T-helper 2 cell treated with Interferon-gamma antibody and Interleukin-4, amounts not matched to agents 5 μg/mL and 100 μg/mL, for 36 hours (primary cell): ENCODE data around the gene MYOC.
"Not testable (repeated sequence)": the region's sequence is repeated elsewhere in the genome, so short reads cannot be mapped to it uniquely, and the experiment has no call there.

Experiments
- DNase-seq: peaks from one replicate; pipeline ENCODE4 v3.0.0; 2021; ENCODE audit warnings: low spot score
- H3K27ac Mint-ChIP-seq: one replicate; pipeline ENCODE4 v1.8.0; 2021; ENCODE audit warnings: mild to moderate bottlenecking, mixed read lengths
- H3K27me3 Mint-ChIP-seq: one replicate; pipeline ENCODE4 v1.8.0; 2021; ENCODE audit warnings: low read depth, mixed read lengths
- H3K36me3 Mint-ChIP-seq: one replicate; pipeline ENCODE4 v1.8.0; 2021; ENCODE audit warnings: low read depth, mixed read lengths
- H3K4me1 Mint-ChIP-seq: one replicate; pipeline ENCODE4 v1.8.0; 2021; ENCODE audit warnings: low read depth, mixed read lengths
- H3K4me3 Mint-ChIP-seq: one replicate; pipeline ENCODE4 v1.8.0; 2022; ENCODE audit warnings: mild to moderate bottlenecking, moderate library complexity, mixed read lengths
- H3K9me3 Mint-ChIP-seq: one replicate; pipeline ENCODE4 v1.8.0; 2021; ENCODE audit warnings: mixed read lengths

Gene MYOC

DNA sequence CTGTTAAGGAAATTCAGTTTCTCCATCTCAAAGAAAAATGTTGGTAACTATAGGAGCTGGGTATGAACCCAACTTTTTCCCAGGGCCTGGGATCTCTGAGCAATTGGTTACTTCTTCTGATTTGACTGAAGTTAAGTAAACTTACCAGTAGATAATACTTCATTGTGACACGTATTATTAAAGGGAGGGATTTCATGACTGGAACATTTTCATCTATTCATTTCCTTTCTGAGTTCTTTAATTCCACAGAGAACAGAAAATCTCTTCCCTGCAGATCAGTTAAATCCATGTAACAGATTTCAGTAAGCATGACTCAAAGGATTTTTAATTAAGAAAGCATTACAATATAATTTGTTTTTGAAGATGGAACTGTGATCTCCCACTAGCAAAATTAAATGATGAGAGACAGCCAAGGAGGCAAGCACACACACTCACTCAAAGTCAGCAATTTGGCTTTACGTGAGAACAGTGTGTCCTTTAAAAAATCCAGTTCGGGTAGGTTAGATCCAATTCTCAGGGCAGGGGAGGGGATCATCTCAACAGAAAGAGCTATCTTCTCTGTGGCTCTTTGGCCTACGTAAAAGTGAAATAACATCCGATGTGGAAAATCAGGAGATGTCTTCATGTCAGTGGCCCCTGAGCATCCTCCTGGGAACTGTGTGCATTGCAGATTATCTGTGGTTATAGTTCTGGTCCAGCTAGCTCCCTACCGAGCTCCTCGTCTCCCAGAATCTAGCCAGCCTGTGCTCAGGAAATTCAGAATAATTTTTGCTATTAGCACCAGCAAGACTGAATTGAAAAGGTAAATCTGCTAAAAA is 10.8 kb upstream of the MYOC start:
- Mint-ChIP-seq H3K4me3 (no peak overlapping the region), H3K27me3 (peaks cover 11% of the 10 kb centered on the region), H3K9me3 (no peaks in the 10 kb centered on the region), H3K36me3 (no peaks in the 10 kb centered on the region), H3K27ac (no peak overlapping the region), H3K4me1 (no peaks in the 10 kb centered on the region)
- DNase-seq: no peak

DNA sequence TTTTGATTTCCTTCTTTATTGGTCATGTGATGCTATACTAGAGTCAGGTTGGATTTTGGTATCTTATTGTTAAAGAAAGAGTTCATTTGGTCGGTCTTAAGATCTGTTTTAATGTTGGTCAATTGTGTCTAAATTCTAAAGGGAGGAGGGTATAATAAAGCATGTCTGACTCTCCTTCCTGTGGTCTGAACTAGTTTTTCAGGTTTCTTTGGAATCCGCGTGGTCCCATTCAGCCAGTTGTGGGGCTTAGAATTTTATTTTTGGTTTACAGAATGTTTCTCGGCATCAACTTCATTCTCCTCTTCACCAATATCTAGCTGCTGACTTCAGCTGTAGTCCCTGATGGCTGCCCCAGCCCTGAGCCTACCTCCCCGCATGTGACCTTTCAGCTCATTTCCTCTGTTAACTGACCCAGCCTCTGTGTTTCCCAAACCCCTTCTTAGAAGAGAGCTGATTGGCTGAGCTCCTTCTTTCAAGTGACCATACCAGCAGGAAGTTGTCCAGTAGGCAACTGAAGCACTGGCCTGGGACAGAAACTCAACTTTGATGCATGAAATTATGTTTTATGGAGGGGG is 8.7 kb upstream of the MYOC start:
- H3K36me3 Mint-ChIP-seq: no peaks in the 10 kb centered on the region
- no peaks in the 10 kb centered on the region for H3K4me1 Mint-ChIP-seq
- no peak for DNase-seq
- H3K27ac Mint-ChIP-seq: no peak overlapping the region
- H3K9me3 Mint-ChIP-seq: no peaks in the 10 kb centered on the region
- peaks cover 10% of the 10 kb centered on the region for H3K27me3 Mint-ChIP-seq
- no peak overlapping the region for H3K4me3 Mint-ChIP-seq

DNA sequence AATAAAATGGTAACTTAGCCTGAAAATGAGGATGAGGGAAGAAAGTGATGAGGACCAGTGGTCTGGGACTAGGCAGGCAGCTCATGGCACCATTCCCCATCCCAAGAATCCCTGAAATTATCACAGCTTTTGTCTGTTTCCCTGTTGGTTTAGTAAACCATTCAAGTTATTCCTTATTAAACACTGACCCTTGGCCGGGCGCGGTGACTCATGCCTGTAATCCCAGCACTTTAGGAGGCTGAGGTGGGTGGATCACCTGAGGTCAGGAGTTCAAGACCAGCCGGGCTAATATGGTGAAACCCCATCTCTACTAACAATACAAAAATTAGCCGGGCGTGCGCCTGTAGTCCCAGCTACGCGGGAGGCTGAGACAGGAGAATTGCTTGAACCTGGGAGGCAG is 3.7 kb upstream of the MYOC start:
- DNase-seq, H3K36me3 Mint-ChIP-seq, H3K4me1 Mint-ChIP-seq, H3K9me3 Mint-ChIP-seq, H3K4me3 Mint-ChIP-seq, H3K27ac Mint-ChIP-seq: not testable (repeated sequence)
- H3K27me3 Mint-ChIP-seq: peaks cover 13% of the 10 kb centered on the region

DNA sequence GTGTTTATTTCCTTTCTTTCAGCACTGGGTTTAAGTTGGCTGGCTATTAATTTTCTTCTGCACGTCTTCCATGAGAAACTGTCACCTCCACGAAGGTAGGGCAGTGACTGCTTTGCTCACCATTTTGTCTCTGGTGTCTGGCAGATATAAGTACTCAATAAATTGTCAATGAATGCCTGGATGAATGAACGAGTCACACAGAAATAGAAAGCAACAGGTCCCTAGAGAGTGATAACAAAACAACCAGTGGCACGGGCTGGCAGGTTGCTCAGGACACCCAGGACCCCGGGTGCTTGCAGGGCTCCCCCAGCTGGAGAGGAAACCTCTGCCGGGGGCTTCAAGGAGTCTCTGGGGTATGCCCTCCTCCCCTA is 3.2 kb upstream of the MYOC start:
- no peak overlapping the region for H3K4me3 Mint-ChIP-seq

DNA sequence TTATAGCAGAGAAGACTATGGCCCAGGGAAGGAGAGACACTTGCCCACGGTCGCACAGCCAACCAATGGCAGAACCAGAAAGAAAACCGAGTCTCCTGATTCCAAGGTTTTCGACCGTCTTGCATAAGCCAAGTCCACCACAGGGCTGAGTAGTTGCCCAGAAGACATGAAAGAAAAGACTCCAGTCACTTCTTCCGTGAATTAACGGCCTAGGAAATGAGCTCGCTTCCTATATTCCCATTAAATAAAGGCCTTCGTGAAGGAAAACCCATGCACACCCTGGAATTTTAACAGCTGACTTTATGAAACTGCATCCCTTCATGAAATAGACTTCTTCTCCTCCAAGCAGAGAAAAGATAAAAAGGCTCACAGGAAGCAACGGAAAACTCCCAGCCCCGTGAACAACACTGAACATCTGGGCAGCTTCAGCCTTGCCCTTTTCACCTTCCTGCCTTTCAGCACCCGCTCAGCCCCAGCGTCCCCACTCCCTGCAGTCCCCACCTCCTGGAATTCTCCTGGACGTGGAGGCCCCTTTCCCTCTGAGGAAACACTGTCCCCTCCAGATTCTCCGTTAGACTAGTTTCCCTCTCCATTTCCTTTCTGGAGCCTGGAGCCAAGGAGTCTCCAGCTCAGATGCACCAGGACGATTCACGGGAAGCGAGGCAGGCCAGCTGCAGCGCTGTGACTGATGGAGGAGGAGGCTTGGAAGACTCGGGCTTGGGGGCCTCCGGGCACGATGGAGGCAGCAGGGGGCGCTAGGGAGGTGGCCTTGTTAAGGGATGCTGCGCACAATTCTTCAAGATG is 2.7 kb upstream of the MYOC start:
- Mint-ChIP-seq H3K4me3 (peak overlapping the region; percentile 62), H3K36me3 (no peaks in the 10 kb centered on the region), H3K27ac (no peak overlapping the region), H3K9me3 (no peaks in the 10 kb centered on the region), H3K4me1 (peaks cover 8% of the 10 kb centered on the region), H3K27me3 (peaks cover 14% of the 10 kb centered on the region)
- DNase-seq: peak; percentile 61

More for the DNA sequence above, 3.2 kb upstream of the MYOC start:
- Mint-ChIP-seq H3K27me3 (peaks cover 17% of the 10 kb centered on the region), H3K4me1 (peaks cover 8% of the 10 kb centered on the region), H3K36me3 (no peaks in the 10 kb centered on the region), H3K27ac (no peak overlapping the region), H3K9me3 (no peaks in the 10 kb centered on the region)
- no peak for DNase-seq

DNA sequence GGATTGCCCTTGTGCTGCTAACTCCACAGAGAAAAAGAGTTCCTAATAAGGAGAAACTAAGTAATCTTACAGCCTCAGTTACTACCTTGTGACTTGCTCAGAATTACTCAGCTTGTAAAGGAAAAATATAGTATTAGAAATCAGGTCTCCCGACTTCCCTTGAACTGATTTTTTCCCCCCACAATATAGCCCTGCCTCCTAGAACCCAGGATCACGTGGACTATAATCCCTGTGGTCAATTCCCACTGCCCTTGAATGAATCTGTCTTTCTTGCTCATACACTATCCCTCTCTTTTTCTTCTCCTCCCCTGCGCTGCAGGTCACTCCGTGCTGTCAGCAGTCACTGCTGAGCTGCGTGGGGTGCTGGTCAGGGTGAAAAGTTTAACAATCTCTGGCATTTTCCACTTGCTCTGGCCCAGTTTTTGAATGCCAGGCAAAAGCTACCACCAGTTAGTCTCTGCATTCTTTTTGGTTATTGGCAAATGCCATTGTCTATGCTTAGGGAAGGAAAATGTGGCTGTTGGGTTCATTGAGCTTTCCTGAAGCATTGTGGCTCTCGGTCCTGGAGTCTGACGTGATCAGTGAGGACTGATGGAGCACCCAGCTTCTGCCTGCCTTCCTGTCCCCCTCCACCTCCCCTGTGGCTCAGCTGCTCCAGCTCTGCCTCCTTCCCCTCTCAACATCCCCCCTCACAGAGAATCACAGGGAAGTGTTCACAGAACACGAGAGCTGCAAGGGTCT is 1.9 kb upstream of the MYOC start:
- no peak overlapping the region for H3K27ac Mint-ChIP-seq
- DNase-seq: no peak

DNA sequence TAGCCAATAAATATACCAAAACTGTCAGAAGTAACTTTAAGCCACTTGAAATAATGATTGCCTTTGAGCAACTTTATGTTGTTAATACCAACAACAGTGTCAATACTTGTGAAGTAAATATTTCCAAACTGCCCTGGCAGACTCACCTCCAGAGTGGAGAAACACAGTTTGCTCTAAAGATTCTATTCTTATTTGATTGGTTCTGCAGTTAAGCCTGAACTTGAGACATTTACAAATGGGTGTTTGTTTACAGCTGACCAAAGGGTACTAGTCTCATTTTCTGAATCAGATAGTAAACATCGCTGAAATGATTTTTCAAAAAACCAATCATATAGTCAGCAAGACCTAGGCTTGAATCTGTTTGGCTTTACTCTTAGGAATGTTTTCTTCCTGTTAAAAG is 1.3 kb upstream of the MYOC start:
- H3K4me1 Mint-ChIP-seq: peaks cover 8% of the 10 kb centered on the region
- no peak overlapping the region for H3K27ac Mint-ChIP-seq
- DNase-seq: no peak
- H3K36me3 Mint-ChIP-seq: no peaks in the 10 kb centered on the region
- H3K27me3 Mint-ChIP-seq: peaks cover 18% of the 10 kb centered on the region
- H3K9me3 Mint-ChIP-seq: no peaks in the 10 kb centered on the region
- H3K4me3 Mint-ChIP-seq: no peak overlapping the region

More for the DNA sequence above, 1.9 kb upstream of the MYOC start:
- H3K4me1 Mint-ChIP-seq: peaks cover 8% of the 10 kb centered on the region
- H3K9me3 Mint-ChIP-seq: no peaks in the 10 kb centered on the region
- H3K27me3 Mint-ChIP-seq: peaks cover 18% of the 10 kb centered on the region
- no peak overlapping the region for H3K4me3 Mint-ChIP-seq
- no peaks in the 10 kb centered on the region for H3K36me3 Mint-ChIP-seq

DNA sequence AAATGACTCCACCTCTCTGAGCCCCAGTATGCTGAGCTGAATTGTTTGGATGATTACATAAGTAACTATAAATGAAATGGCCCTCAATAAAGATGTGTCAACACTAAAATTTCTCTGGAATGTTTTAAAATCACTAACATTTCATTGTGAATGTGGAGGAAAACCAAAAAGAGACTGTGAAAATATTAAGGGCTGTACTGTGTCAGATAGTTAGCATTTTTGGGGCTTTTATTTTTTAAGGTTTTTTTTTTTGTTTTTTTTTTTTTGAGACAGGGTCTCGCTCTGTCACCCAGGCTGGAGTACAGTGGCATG is 6.3 kb downstream of the MYOC start:
- Mint-ChIP-seq H3K9me3 (no peaks in the 10 kb centered on the region), H3K4me1 (peaks cover 3% of the 10 kb centered on the region), H3K4me3 (no peak overlapping the region), H3K27ac (no peak overlapping the region), H3K36me3 (no peaks in the 10 kb centered on the region), H3K27me3 (peaks cover 11% of the 10 kb centered on the region)
- no peak for DNase-seq

DNA sequence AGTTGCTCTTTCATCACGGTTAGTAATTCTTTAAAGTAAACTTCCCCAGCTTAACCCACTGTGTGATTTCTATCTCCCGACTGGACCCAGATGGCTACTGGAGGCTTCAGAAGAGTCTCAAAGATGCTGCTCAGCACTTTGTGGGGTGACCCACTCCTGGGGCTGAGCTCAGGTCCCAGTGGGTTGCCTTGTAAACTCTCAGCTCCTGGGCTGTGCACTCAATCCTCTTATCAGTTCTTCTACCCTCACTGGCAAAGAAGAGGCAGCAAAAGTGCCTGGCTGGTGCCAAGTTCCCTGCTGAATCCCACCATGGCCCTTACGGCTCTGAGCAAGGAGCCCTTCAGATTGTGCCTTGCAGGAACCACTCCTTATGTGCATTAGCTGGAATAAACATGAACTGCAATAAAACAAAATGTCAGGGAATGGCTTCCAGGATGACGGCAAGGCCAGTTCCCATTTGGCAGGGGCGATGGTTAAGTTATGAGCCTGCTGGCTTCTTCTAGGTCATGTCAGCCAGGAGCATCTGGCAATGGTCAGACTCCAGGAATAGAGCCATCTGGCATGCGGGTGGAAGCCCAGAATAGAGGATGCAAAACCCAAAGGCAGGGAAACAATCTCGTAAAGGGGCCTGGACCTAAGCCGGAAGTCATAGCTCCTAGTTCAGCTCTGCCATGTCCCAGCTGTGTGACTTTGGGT is 6.8 kb downstream of the MYOC start:
- Mint-ChIP-seq H3K27ac (no peak overlapping the region), H3K27me3 (peaks cover 8% of the 10 kb centered on the region)
- DNase-seq: no peak

DNA sequence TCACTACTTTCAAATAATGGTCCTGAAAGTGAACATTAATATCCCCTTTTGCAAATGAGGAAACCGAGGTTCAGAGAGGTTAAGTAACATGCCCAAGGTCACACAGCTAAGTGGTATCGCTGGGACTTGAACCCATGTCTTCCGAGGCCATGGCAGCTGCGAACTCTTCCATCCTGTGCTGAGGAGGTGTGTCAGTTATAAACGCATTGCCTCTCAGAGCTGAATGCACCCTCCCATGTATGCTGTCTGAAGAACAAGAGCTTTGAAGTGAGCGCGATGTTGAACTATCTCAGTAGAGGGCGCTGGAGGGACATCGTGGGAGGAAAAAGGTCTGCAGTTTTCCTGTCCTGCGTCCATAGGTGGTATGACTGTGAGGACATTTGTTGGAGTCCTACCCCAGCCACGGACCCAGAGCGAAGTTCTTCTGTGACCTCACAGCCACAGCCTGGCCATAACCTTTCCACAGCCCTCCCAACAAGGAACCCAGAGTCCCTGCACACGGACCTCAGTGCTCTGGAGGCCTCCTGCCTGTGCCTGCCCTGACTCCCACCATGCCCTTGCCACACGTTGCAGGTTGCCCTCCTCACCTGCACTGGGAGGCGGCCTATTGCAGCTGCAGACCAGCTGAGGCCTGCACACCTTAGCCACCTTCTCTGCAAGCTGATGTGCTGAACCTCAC is 7.5 kb downstream of the MYOC start:
- no peaks in the 10 kb centered on the region for H3K36me3 Mint-ChIP-seq
- H3K9me3 Mint-ChIP-seq: no peaks in the 10 kb centered on the region
- no peak overlapping the region for H3K27ac Mint-ChIP-seq
- H3K4me3 Mint-ChIP-seq: peak overlapping the region; percentile 16
- H3K27me3 Mint-ChIP-seq: peaks cover 6% of the 10 kb centered on the region
- H3K4me1 Mint-ChIP-seq: peaks cover 3% of the 10 kb centered on the region
- peak; percentile 52 for DNase-seq

More for the DNA sequence above, 6.8 kb downstream of the MYOC start:
- Mint-ChIP-seq H3K36me3 (no peaks in the 10 kb centered on the region), H3K9me3 (no peaks in the 10 kb centered on the region), H3K4me1 (peaks cover 3% of the 10 kb centered on the region), H3K4me3 (peak overlapping the region; percentile 16)

DNA sequence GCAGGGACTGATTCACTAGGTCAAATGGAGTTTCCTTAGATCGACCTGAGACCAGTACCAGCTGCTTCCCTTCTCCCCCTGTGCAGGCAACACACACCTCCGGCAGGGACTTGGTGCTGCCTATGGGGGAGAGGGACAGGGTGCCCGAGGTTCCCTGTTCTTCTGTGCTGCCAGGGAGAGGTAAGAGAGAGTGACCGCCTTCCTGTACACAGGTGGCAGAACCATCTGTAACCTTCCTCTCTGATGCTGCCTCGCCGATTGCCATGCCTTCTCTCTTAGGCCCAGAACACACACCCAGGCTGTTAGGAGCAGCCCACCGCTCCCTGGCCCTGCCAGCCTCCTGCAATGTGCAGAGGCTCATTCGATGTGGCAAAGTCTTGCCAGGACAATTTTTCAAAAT is 9.3 kb downstream of the MYOC start:
- no peak overlapping the region for H3K4me3 Mint-ChIP-seq
- H3K9me3 Mint-ChIP-seq: no peaks in the 10 kb centered on the region
- peaks cover 6% of the 10 kb centered on the region for H3K27me3 Mint-ChIP-seq
- H3K36me3 Mint-ChIP-seq: no peaks in the 10 kb centered on the region
- no peak overlapping the region for H3K27ac Mint-ChIP-seq
- peaks cover 3% of the 10 kb centered on the region for H3K4me1 Mint-ChIP-seq
- DNase-seq: no peak

DNA sequence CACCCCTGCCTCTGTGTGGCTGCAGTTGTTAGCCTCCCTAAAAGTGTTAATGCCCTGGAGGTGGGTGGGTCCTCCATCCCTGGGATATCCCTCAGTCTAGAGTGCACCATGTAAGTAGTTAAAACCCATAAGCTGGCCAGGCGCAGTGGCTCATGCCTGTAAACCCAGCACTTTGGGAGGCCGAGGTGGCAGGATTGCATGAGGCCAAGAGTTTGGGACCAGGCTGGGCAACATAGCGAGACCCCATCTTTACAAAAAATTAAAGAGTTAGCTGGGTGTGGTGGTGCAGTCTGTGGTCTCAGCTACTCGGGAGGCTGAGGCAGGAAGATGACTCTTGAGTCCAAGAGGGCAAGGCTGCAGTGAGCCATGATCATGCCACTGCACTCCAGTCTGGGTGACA is 10.3 kb downstream of the MYOC start:
- peaks cover 3% of the 10 kb centered on the region for H3K4me1 Mint-ChIP-seq
- no peak overlapping the region for H3K27ac Mint-ChIP-seq
- no peaks in the 10 kb centered on the region for H3K9me3 Mint-ChIP-seq
- peaks cover 7% of the 10 kb centered on the region for H3K27me3 Mint-ChIP-seq
- no peak for DNase-seq
- no peak overlapping the region for H3K4me3 Mint-ChIP-seq
- no peaks in the 10 kb centered on the region for H3K36me3 Mint-ChIP-seq
